Activated naive CD8-positive, alpha-beta T cell treated with anti-CD3 and anti-CD28 coated beads, Interleukin-2, amount 50 U/mL, for 24 hours (primary cell): ENCODE results near the gene LAG3.

Source experiments
- ATAC-seq: fragments of 150-1000 bp; cut with Tn5 transposase; one replicate; pipeline ENCODE4 v1.10.0; 2021
- DNase-seq: peaks from one replicate; pipeline ENCODE4 v3.0.0; 2021
- H3K27ac Mint-ChIP-seq: one replicate; pipeline ENCODE4 v1.8.0; 2021; ENCODE audit warnings: mild to moderate bottlenecking, mixed read lengths
- H3K27me3 Mint-ChIP-seq: one replicate; pipeline ENCODE4 v1.8.0; 2021; ENCODE audit warnings: mixed read lengths
- H3K36me3 Mint-ChIP-seq: one replicate; pipeline ENCODE4 v1.8.0; 2021; ENCODE audit warnings: low read depth, mixed read lengths
- H3K4me1 Mint-ChIP-seq: one replicate; pipeline ENCODE4 v1.8.0; 2021; ENCODE audit warnings: mixed read lengths
- H3K4me3 Mint-ChIP-seq: one replicate; pipeline ENCODE4 v1.8.0; 2021; ENCODE audit warnings: mild to moderate bottlenecking, moderate library complexity, mixed read lengths
- H3K9me3 Mint-ChIP-seq: one replicate; pipeline ENCODE4 v1.8.0; 2021; ENCODE audit warnings: mixed read lengths

Gene LAG3

DNA sequence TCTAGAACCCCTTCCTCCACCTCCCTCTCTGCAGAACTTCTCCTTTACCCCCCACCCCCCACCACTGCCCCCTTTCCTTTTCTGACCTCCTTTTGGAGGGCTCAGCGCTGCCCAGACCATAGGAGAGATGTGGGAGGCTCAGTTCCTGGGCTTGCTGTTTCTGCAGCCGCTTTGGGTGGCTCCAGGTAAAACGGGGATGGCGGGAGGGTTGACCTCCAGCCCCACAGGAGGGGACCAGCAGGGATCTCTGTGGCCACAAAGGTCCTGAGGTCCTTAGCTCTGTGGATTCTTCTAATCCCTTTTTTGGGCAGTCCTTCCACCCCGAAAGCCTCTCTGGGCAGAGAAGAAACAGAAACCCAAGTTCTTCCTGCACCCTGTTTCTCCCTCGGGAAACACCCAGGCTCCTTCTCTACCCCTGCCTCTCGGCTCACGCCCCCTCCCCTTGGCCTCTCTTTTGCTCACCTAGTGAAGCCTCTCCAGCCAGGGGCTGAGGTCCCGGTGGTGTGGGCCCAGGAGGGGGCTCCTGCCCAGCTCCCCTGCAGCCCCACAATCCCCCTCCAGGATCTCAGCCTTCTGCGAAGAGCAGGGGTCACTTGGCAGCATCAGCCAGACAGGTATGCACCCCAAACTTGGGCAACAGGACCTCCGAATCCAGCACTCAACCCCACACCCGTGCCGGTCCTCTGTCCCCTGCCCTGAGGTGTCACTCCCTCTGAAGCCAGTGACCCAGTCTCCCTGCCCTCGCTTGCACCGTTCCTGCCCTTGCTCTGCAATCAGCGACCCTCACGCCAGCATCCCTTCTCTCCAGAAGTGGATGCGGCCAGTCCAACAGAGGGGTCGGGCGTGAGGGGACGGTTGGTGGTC lies 638 bp downstream of the LAG3 start:
- DNase-seq (no peak), ATAC-seq (no peak)
- Mint-ChIP-seq H3K36me3 (peaks cover 49% of the 10 kb centered on the region), H3K27me3 (peaks cover 24% of the 10 kb centered on the region), H3K4me1 (peaks cover 78% of the 10 kb centered on the region), H3K4me3 (peak overlapping the region; percentile 98), H3K27ac (peak overlapping the region; percentile 86), H3K9me3 (no peaks in the 10 kb centered on the region)

- Mint-ChIP-seq H3K9me3 (no peaks in the 10 kb centered on the region), H3K27me3 (peaks cover 20% of the 10 kb centered on the region), H3K36me3 (peaks cover 57% of the 10 kb centered on the region), H3K27ac (peak overlapping the region; percentile 97), H3K4me1 (peaks cover 79% of the 10 kb centered on the region), H3K4me3 (peak overlapping the region; percentile 98)
- DNase-seq (peak; percentile 85), ATAC-seq (peak; percentile 34)
Measured at GRCh38 chr12:6773590-6774351, 1.5 kb downstream of the LAG3 start.

DNA sequence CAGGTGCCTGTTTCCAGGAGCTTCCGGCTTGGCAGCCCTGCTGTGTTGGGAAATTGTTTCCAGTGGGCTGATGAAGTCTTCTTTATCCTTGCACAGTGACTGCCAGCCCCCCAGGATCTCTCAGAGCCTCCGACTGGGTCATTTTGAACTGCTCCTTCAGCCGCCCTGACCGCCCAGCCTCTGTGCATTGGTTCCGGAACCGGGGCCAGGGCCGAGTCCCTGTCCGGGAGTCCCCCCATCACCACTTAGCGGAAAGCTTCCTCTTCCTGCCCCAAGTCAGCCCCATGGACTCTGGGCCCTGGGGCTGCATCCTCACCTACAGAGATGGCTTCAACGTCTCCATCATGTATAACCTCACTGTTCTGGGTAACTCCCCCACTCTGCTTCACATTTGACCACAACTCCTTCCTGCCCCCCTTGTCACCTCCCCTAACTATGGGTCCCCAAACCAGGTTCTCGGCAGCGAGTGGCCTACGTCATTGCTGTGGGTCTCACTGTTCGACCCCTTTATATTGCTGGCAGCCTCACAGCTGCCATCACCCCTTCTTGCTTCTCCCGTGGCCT lies 2.3 kb downstream of the LAG3 start:
- DNase-seq (peak; percentile 64), ATAC-seq (peak; percentile 55)
- Mint-ChIP-seq H3K4me3 (peak overlapping the region; percentile 98), H3K9me3 (no peaks in the 10 kb centered on the region), H3K4me1 (peaks cover 82% of the 10 kb centered on the region), H3K27me3 (peaks cover 12% of the 10 kb centered on the region), H3K36me3 (peaks cover 58% of the 10 kb centered on the region), H3K27ac (peak overlapping the region; percentile 97)

DNA sequence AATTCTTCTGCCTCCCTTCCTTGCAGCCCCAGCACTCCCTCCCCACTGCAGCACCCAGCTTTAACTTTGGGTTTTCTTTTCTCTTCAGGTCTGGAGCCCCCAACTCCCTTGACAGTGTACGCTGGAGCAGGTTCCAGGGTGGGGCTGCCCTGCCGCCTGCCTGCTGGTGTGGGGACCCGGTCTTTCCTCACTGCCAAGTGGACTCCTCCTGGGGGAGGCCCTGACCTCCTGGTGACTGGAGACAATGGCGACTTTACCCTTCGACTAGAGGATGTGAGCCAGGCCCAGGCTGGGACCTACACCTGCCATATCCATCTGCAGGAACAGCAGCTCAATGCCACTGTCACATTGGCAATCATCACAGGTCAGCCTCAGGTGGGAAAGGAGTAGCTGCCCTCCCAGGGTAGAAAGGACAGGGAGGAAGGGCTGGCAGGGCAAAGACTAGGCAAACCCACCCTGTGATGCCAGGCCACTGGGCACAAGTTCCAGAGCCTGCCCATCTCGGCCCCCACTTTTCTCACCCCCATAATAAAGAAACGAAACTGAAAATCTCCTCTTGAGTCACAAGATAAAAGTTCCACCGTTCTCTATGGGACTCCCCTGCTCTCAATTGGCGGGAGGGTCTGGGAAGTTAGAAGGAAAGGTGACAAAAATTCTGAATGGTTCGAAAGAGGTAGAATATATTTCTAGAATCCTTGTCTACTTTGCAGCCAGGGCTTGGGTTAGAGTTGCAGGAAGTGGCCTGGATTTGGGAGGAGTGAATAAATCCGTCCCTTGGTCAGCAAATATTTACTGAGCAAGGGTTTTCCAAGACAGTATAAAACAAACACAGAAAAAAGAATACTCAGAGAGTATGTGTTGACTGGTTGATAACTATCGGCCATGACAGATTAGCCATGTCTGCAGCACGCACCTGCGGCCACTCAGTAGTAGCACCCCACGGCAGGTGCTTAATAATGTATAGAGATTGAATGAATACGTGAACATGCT lies 3.2 kb downstream of the LAG3 start:
- H3K36me3 Mint-ChIP-seq = peaks cover 58% of the 10 kb centered on the region
- no peaks in the 10 kb centered on the region for H3K9me3 Mint-ChIP-seq
- H3K27ac Mint-ChIP-seq = peak overlapping the region; percentile 97
- peak overlapping the region; percentile 98 for H3K4me3 Mint-ChIP-seq
- peaks cover 86% of the 10 kb centered on the region for H3K4me1 Mint-ChIP-seq
- ATAC-seq = no peak
- H3K27me3 Mint-ChIP-seq = peaks cover 11% of the 10 kb centered on the region
- no peak for DNase-seq

DNA sequence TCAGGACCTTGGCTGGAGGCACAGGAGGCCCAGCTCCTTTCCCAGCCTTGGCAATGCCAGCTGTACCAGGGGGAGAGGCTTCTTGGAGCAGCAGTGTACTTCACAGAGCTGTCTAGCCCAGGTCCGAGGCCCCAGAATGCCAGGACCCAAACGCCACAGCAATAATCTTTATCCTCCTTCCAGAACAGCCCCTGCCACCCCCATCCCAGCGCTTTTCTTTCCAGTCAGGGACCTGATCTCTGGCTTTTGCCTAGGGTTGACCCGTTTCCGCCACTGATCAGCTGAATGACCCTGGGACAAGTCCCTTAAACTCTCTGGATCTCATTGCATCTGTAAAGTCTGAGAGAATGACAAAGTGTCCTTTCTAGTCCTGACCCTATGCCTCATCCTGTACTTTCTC lies 5.1 kb downstream of the LAG3 start:
- ATAC-seq (no peak), DNase-seq (no peak)
- Mint-ChIP-seq H3K4me3 (peak overlapping the region; percentile 98), H3K36me3 (peaks cover 51% of the 10 kb centered on the region), H3K27ac (peak overlapping the region; percentile 92), H3K4me1 (peaks cover 84% of the 10 kb centered on the region), H3K9me3 (no peaks in the 10 kb centered on the region), H3K27me3 (peaks cover 10% of the 10 kb centered on the region)

GRCh38 chr12:6778217-6778573 lies 5.9 kb downstream of the LAG3 start:
- Mint-ChIP-seq H3K9me3 (no peaks in the 10 kb centered on the region), H3K4me3 (peak overlapping the region; percentile 98), H3K4me1 (peaks cover 86% of the 10 kb centered on the region), H3K36me3 (peaks cover 49% of the 10 kb centered on the region), H3K27ac (peak overlapping the region; percentile 92), H3K27me3 (peaks cover 9% of the 10 kb centered on the region)
- no peak for ATAC-seq
- no peak for DNase-seq

DNA sequence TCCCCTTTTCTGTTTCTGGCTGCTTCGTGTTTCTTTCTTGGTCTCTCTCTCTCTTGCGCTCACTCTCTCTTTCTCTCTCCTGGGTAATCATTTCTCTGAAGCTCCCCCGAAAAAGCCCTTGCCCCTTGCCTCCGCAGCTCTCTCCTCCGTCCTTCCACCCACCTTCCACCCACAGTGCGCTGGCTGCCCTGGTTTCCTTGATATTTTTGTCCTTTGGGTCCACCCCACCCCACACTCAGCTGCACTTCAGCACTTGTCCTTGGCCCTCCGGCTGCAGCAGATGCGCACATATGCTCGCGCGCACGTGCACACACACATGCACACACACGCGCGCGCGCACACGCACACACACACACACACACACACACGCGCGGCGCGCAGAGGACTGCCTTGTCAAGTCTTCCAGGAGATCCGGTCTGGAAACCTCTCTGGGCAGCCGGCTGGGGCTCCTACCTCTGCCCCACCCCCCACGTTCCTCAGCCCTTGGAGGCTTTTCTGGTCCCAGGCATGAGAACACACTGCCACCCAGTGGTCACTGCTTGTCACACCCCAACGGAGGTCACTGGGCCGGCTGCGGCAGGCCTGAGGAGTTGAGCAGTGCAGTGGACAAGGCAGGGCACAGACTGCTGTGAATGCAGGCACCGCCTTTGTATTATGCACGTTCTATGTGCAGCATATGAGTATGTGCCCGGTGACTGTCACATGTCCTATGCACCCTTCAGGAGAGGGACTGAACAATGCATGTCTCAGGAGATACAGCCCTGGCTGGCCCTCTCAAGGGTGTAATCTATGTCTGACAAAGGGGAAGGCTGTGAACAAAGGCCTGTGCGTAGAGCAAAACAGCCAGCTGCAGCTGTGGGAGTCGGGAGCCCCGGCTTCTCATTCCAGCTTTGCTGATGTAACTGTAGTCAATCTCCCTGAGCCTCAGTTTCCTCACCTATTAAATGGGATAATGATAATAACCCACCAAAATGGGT lies 6.5 kb downstream of the LAG3 start:
- Mint-ChIP-seq H3K27me3 (peaks cover 7% of the 10 kb centered on the region), H3K4me1 (peaks cover 90% of the 10 kb centered on the region), H3K9me3 (no peaks in the 10 kb centered on the region), H3K4me3 (peak overlapping the region; percentile 98), H3K36me3 (peaks cover 47% of the 10 kb centered on the region), H3K27ac (peak overlapping the region; percentile 92)
- DNase-seq = peak; percentile 94
- ATAC-seq = peak; percentile 30

- H3K27me3 Mint-ChIP-seq = peaks cover 2% of the 10 kb centered on the region
- ATAC-seq (peak; percentile 23), DNase-seq (peak; percentile 24)
- peaks cover 38% of the 10 kb centered on the region for H3K36me3 Mint-ChIP-seq
- peak overlapping the region; percentile 77 for H3K4me3 Mint-ChIP-seq
- no peaks in the 10 kb centered on the region for H3K9me3 Mint-ChIP-seq
- peak overlapping the region; percentile 92 for H3K27ac Mint-ChIP-seq
- H3K4me1 Mint-ChIP-seq = peaks cover 92% of the 10 kb centered on the region
Measured at GRCh38 chr12:6779708-6780432, 7.5 kb downstream of the LAG3 start.

- H3K9me3 Mint-ChIP-seq = no peaks in the 10 kb centered on the region
- H3K27me3 Mint-ChIP-seq = peaks cover 2% of the 10 kb centered on the region
- peaks cover 31% of the 10 kb centered on the region for H3K36me3 Mint-ChIP-seq
- DNase-seq (peak; percentile 51), ATAC-seq (peak; percentile 80)
- peak overlapping the region; percentile 77 for H3K4me3 Mint-ChIP-seq
- peaks cover 91% of the 10 kb centered on the region for H3K4me1 Mint-ChIP-seq
- H3K27ac Mint-ChIP-seq = peak overlapping the region; percentile 92
Measured at GRCh38 chr12:6780573-6780972, 8.3 kb downstream of the LAG3 start.

DNA sequence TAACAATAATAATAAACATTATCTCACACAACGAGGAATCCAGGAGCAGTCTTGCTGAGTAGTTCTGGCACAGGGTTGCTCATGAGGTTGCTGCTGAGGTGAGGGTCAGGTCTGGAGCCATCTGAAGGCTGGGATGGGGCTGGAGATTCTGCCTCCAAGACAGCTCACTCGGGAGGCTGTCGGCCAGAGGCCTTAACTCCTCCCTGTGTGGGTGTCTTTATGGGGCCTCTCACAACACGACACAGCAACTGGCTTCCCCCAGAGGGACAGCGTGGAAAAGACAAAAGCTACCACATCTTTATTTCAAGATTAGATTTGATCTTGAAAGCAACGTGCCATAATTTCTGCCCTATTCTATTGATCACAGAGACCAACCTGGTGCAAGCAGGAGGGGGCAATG lies 9.8 kb downstream of the LAG3 start:
- H3K4me1 Mint-ChIP-seq = peaks cover 90% of the 10 kb centered on the region
- peak overlapping the region; percentile 68 for H3K27ac Mint-ChIP-seq
- peaks cover 17% of the 10 kb centered on the region for H3K36me3 Mint-ChIP-seq
- ATAC-seq (no peak), DNase-seq (no peak)
- H3K9me3 Mint-ChIP-seq = no peaks in the 10 kb centered on the region
- peaks cover 2% of the 10 kb centered on the region for H3K27me3 Mint-ChIP-seq
- H3K4me3 Mint-ChIP-seq = peak overlapping the region; percentile 77

GRCh38 chr12:6782850-6783566 lies 10.7 kb downstream of the LAG3 start:
- ATAC-seq (no peak), DNase-seq (no peak)
- Mint-ChIP-seq H3K9me3 (no peaks in the 10 kb centered on the region), H3K27me3 (peaks cover 2% of the 10 kb centered on the region), H3K4me3 (peak overlapping the region; percentile 50), H3K27ac (no peak overlapping the region), H3K36me3 (peaks cover 9% of the 10 kb centered on the region), H3K4me1 (peaks cover 83% of the 10 kb centered on the region)

DNA sequence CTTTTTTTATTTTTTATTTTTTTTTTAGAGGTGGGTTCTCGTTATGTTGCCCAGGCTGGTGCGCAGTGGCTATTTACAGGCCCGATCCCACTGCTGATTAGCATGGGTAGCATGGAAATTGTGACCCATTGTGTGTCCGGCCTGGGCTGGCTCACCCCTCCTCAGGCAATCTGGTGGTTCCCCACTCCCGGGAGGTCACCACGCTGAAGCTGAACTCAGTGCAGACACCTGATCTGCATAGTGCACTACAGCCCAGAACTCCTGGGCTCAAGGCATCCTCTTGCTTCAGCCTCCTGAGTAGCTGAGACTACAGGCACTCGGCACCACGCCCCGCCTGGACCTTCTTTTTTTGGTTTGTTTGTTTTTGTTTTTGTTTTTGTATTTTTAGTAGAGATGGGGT lies 11.5 kb downstream of the LAG3 start:
- Mint-ChIP-seq H3K36me3 (peaks cover under 1% of the 10 kb centered on the region), H3K9me3 (no peaks in the 10 kb centered on the region), H3K4me1 (peaks cover 82% of the 10 kb centered on the region), H3K4me3 (peak overlapping the region; percentile 42), H3K27me3 (no peaks in the 10 kb centered on the region), H3K27ac (no peak overlapping the region)
- no peak for DNase-seq
- no peak for ATAC-seq
